CD4-positive, alpha-beta T cell treated with Interferon gamma for 1 hour (primary cell): ENCODE data around the gene EPM2A.
A peak's percentile ranks its signal among the peaks of the same experiment; 100 is the strongest.

Experiments
- DNase-seq: peaks from one replicate; pipeline ENCODE4 v3.0.0-alpha.2; 2020

Gene EPM2A

GRCh38 chr6:145668844-145669243, 66.5 kb downstream of the EPM2A start:
- DNase-seq = no peak

GRCh38 chr6:145660676-145661075, 74.6 kb downstream of the EPM2A start:
- DNase-seq = no peak

GRCh38 chr6:145656128-145656527, 79.2 kb downstream of the EPM2A start:
- DNase-seq = no peak

DNA sequence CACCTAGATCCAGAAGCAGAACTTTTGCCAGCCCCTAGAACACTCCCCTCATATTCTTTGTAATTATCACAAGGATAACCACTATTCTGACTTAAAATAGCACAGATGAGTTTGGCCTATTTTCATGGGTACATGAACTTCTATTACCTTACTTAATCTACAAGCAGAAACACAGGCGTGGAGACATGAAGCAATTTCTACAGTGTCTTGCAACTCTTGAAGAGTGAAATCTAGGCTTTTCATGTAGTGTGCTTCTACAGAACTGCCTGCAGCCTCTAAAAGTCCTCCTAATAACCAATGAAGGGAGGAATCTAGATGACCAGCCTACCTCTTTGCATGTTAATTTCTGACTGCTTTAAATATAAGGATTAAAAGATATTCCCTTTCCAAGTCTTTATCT, 82.7 kb downstream of the EPM2A start:
- no peak for DNase-seq

DNA sequence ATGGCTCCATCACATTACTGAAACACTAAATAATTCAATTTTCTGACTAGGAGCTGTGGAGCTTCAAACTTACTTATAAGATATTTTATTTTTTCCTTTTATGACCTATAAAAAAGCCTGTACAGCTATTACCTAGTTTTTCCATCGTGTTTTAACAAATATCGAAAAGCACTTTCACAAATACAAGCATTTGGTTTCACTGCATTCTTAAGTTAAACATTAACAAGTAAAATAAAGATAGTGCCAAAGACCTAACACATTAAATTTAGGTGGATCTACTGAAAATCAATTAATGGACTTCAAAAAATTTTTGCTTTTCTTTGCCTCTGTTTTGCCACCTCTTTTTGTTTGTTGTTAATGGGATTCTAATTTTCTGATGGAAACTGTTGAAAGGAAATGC, 83.3 kb downstream of the EPM2A start:
- no peak for DNase-seq

GRCh38 chr6:145648149-145648548, 87.2 kb downstream of the EPM2A start:
- no peak for DNase-seq

- no peak for DNase-seq
These were observed 87.7 kb downstream of the EPM2A start for GRCh38 chr6:145647602-145648001.

DNA sequence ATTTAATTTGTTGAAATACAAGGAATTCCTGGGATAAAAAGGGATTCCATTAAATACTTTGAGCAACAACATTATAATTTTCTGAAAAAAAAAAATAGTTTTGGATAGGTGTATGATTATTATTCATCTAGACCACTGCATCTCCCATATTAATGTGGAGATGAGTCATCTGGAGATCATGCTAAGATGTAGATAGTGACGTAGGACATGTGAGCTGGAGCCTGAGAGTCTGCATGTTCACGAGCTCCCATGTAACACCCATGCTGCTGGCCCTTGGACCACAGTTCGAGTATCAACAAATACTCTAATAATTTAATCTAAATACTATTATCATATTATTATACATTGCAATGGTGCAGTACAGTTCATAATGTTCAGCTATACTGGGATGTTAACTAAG, 91.6 kb downstream of the EPM2A start:
- DNase-seq = no peak

DNA sequence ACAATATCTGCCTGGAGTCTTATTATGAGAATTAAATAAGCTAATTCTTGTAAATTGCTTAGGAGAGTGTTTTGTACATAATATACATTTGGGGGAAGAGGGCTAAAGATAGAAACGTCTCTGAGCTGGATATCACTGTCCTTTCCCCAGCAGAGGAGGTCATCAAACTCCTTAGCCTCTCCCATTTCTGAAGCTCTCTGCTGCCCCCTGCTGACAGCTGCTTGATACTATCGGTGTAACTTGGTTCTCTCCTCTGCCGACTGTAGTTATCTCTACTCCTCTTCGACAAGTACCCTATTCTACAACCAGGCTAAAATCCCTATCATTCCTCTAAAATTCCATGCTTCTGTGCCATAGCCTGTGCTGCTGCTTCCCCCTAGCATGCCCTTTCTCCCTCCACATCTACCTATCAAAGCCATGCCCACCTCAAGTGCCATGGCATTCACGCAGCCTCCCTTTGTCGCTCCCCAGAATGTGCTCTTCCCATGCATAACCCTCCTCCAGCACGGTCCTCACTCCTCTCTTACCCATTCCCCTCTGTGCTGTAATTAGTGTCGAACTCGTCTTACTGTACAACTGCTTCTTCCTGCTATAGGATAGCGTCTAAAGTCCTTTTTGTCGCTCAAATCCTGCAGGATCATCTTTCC, 101.2 kb downstream of the EPM2A start:
- DNase-seq = peak; percentile 53

GRCh38 chr6:145632971-145633370, 102.3 kb downstream of the EPM2A start:
- no peak for DNase-seq

DNA sequence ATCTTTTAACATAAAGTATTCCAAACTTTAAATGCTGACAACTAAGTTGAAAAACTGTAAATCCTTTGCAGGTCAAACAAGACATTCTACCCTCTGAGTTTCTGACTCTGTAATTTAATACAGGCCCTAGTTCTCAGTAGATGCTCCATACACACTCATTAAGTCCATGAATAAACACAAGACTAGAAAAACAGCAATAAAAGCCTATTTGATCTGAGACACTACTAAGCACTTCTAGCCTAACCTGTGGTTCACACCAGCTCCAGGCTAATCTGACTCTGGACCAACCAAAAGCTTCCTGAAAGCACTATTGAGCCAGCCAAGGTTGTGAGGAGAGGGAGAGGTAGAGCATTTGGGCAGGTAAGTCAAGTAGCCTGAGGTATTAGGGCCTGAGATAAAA, 103.9 kb downstream of the EPM2A start:
- no peak for DNase-seq

- no peak for DNase-seq
These were observed 104.7 kb downstream of the EPM2A start for GRCh38 chr6:145630598-145630997.

- no peak for DNase-seq
These were observed 105.8 kb downstream of the EPM2A start for GRCh38 chr6:145629478-145629877.

GRCh38 chr6:145627451-145627850, 107.9 kb downstream of the EPM2A start:
- DNase-seq = no peak

GRCh38 chr6:145626857-145627256, 108.5 kb downstream of the EPM2A start:
- DNase-seq = no peak

DNA sequence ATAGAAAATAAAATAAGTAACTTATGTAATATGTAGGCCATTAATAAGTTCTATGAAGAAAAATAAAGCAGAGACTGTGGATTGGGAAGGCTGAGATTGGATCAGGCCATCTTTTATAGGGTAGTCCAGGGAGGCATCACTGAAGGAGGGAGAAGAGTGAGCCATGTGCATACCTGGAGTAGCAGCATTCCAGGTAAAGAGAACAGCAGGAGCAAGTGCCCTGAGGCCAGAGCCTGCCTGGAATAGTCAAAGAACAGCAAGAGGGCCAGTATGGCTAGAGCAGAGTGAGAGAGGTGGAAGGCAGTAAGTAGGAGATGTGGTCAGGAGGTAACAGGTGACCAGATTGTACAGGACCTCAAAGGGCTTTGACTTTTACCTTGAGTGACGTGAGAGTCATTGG, 112.1 kb downstream of the EPM2A start:
- DNase-seq = no peak

DNA sequence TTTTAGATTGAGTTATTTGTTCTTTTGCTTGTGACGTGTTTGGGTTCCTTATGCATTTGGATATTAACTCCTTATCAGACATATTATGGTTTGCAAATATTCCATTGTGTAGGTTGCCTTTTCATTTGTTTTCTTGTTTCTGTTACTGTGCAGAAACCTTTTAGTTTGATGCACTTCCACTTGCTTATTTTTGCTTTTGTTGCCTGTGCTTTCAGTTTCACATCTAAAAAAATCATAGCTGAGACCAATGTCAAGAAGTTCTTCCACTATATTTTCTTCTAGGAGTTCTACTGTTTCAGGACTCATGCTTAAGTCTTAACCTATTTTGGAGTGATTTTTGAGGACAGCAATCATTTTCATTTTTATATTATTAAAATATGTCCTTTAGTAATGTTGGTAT, 113.5 kb downstream of the EPM2A start:
- no peak for DNase-seq

DNA sequence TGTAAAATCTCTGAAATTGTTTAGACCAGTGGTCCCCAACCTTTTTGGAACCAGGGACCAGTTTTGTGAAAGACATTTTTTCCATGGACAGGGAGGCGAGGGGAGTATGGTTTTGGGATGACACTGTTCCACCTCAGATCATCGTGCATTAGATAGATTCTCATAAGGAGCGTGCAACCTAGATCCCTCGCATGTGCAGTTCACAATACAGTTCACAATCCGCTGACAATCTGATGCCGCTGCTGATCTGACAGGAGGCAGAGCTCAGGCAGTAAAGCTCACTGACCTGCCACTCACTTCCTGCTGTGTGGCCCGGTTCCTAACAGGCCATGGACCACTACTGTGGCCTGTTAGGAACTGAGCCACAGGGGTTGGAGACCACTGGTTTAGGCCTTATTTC, 115.2 kb downstream of the EPM2A start:
- no peak for DNase-seq

GRCh38 chr6:145609521-145609920, 125.8 kb downstream of the EPM2A start:
- DNase-seq = no peak

GRCh38 chr6:145608850-145609249, 126.5 kb downstream of the EPM2A start:
- DNase-seq = no peak

DNA sequence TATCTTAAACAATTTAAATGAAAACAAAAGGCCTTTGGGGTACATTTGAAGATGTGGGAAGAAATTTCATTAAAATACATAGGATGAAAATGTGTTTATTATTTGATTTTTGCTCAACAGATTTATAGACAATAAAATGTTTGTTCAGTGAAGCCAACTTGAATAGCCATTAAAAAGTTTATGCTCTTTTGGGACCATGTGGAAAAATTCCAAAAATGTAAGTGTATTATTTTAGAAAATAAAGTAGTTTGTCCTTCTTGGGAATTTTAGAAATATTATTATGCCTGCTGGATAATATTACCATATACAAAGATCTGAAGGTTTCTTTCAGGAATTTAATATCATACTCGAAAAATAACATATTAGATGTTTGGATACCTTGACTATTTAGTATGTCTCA, 131.3 kb downstream of the EPM2A start:
- DNase-seq = no peak

DNA sequence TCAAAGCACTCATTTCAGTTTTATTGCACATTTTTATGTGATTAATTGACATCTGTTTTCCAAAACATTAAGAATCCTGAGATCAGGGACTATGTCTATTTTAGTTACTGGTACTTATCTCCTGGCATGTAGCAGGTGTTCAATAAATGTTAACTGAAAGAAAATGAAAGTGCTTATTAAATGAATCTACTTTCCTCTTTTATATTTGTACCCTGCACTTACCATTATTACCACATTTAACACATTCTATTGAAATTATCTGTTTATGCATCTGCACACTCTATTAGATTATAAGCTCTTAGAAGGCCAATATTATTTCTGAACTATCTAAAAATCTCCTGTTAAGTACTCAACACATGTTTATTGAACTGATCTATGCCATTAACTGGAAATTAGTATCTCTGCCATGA, 131.9 kb downstream of the EPM2A start:
- DNase-seq = no peak

DNA sequence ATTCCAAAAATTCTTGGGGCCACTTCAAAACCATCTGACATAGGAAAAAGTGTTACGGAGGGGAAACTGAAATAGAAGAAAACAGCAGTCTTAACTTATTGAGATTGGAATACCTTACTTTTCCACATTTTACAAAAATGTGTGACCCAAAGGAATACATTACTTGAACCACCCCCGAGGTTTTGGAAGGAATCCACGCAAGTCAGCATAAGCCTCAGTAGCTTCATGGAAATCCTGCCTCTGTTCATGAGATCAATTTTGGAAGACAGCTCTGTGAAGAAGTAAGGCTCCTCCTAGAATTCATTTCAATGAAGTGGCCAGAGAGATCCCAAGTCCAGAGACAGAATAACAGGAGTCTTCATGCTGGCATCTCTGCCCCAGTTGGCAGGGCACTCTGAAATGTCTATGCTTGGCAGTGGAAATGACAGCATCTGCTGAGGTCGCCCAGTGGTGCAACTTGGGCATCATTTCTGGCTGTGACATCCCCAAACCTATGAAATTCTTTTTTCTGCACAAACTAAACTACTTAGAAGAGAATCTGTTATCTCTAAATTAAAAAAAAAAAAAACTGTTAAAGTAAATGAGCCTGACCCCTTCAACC, 132.5 kb downstream of the EPM2A start:
- DNase-seq = no peak

DNA sequence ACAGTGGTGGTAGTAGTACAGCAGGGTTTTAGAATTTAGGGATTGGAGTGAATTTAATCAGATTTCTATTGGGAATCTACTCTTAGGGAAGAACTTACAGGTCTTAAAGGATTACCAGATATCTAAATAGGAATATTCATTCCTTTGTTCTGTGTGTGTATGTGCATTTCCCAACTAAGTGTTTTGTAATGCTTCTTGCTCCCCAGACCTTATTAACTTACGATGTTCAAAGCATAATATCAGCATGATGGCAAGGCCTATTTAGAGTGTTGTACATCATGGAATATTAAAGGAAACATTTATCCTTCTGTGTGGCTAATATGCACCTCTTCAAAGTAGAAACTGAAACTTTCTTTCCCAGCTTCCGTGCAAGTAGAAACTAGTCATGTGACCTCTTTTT, 133.9 kb downstream of the EPM2A start:
- no peak for DNase-seq

- DNase-seq = no peak
These were observed 135.0 kb downstream of the EPM2A start for GRCh38 chr6:145600299-145600698.
